ENCODE measurements around the gene MAGI1. TPM values are rescaled to one million over a fixed set of nuclear protein-coding genes. Genes with fewer than 3 reads are reported as not detected.
"Not testable (repeated sequence)": the region's sequence is repeated elsewhere in the genome, so short reads cannot be mapped to it uniquely, and the experiment has no call there.

Gene MAGI1
- total and polyA plus RNA-seq, 5 donors = 15.8 to 38.3 (median 32.8) TPM

DNA sequence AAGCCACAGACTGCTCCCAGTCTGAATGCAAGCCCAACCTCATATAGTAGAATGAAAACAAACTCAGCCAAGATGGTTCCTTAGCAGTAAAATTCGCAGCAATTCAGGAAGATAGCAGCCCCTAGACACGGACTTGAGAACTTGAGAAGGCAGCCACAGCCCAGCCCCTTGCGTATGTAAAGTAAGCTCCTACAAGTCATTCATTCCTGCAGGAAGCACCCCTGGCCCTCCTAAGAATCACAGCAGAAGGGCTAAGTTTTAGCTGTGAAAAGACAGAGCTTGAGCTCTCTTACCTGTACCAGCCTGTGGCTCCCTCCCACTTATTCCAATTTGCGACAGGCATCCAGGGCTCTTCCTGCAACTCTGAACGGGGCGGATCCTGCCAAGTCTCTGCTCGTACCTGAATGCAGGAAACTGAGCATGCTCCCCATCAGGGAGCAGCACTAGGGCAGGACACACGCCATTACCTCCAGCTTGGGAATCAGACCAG lies 136.4 kb downstream of the MAGI1 start:
- DNase-seq (no peak), ATAC-seq (no peak)
- Histone ChIP-seq H3K4me3 (ENCODE audit: low read length) (no peak overlapping the region), H3K27me3 (ENCODE audit: control insufficient read depth, insufficient read depth) (no peaks in the 10 kb centered on the region), H3K9me3 (ENCODE audit: control insufficient read depth, low read length) (no peaks in the 10 kb centered on the region), H3K27ac (ENCODE audit: low read length) (no peak overlapping the region), H3K4me1 (ENCODE audit: control insufficient read depth, insufficient read depth, low read length) (peaks cover 9% of the 10 kb centered on the region)
- intact Hi-C loops (cut with DNase I) = no loop called here
- 54% methylated on average over 8 of the region's 8 CpGs for WGBS

- Histone ChIP-seq H3K27ac (ENCODE audit: low read length) (no peak overlapping the region), H3K4me1 (ENCODE audit: control insufficient read depth, insufficient read depth, low read length) (peaks cover 9% of the 10 kb centered on the region), H3K4me3 (ENCODE audit: low read length) (no peak overlapping the region), H3K27me3 (ENCODE audit: control insufficient read depth, insufficient read depth) (no peaks in the 10 kb centered on the region), H3K9me3 (ENCODE audit: control insufficient read depth, low read length) (no peaks in the 10 kb centered on the region)
- no peak for ATAC-seq
- WGBS = 28% methylated on average over 7 of the region's 7 CpGs
- intact Hi-C loops (cut with DNase I) = no loop called here
- DNase-seq = no peak
Observed at GRCh38 chr3:65901226-65901625, 137.5 kb downstream of the MAGI1 start.

DNA sequence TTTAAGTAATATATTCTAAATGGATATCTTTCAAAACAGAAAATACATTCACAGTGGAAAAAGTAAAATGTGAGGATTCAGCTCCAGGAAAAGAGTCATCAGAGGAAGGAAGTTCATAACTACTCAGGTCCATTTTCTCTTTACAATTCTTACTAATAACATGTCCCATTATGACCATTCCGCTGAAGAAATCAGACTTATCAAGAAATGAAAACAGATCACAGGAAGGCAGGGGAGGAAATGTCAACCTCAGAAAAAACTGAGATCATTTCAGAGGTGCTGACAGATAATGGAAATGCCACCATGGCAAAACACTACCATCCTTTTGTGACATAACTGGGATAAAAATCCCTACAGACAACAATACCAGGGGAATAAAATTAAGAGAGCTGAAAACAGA lies 139.5 kb downstream of the MAGI1 start:
- intact Hi-C loops (cut with DNase I) = no loop called here
- ATAC-seq (no peak), DNase-seq (no peak)
- Histone ChIP-seq H3K9me3 (ENCODE audit: control insufficient read depth, low read length) (no peaks in the 10 kb centered on the region), H3K4me1 (ENCODE audit: control insufficient read depth, insufficient read depth, low read length) (peaks cover 9% of the 10 kb centered on the region), H3K27me3 (ENCODE audit: control insufficient read depth, insufficient read depth) (no peaks in the 10 kb centered on the region), H3K27ac (ENCODE audit: low read length) (no peak overlapping the region), H3K4me3 (ENCODE audit: low read length) (no peak overlapping the region)
- 49% methylated on average over 1 of the region's 1 CpG for WGBS

GRCh38 chr3:65897766-65898165 lies 141.0 kb downstream of the MAGI1 start:
- peaks cover 9% of the 10 kb centered on the region for H3K4me1 ChIP-seq (ENCODE audit: control insufficient read depth, insufficient read depth, low read length)

GRCh38 chr3:65896321-65896720 lies 142.4 kb downstream of the MAGI1 start:
- ATAC-seq = no peak
- no peak overlapping the region for H3K27ac ChIP-seq (ENCODE audit: low read length)
- H3K4me3 ChIP-seq (ENCODE audit: low read length) = no peak overlapping the region
- H3K4me1 ChIP-seq (ENCODE audit: control insufficient read depth, insufficient read depth, low read length) = peaks cover 4% of the 10 kb centered on the region
- 77% methylated on average over 6 of the region's 6 CpGs for WGBS
- no peak for DNase-seq
- H3K9me3 ChIP-seq (ENCODE audit: control insufficient read depth, low read length) = no peaks in the 10 kb centered on the region
- no peaks in the 10 kb centered on the region for H3K27me3 ChIP-seq (ENCODE audit: control insufficient read depth, insufficient read depth)
- intact Hi-C loops (cut with DNase I) = no loop called here

More at GRCh38 chr3:65897766-65898165, 141.0 kb downstream of the MAGI1 start:
- H3K27ac ChIP-seq (ENCODE audit: low read length) = no peak overlapping the region
- DNase-seq (no peak), ATAC-seq (no peak)
- intact Hi-C loops (cut with DNase I) = no loop called here
- H3K9me3 ChIP-seq (ENCODE audit: control insufficient read depth, low read length) = no peaks in the 10 kb centered on the region
- H3K4me3 ChIP-seq (ENCODE audit: low read length) = no peak overlapping the region
- H3K27me3 ChIP-seq (ENCODE audit: control insufficient read depth, insufficient read depth) = no peaks in the 10 kb centered on the region
- WGBS = 48% methylated on average over 3 of the region's 3 CpGs

DNA sequence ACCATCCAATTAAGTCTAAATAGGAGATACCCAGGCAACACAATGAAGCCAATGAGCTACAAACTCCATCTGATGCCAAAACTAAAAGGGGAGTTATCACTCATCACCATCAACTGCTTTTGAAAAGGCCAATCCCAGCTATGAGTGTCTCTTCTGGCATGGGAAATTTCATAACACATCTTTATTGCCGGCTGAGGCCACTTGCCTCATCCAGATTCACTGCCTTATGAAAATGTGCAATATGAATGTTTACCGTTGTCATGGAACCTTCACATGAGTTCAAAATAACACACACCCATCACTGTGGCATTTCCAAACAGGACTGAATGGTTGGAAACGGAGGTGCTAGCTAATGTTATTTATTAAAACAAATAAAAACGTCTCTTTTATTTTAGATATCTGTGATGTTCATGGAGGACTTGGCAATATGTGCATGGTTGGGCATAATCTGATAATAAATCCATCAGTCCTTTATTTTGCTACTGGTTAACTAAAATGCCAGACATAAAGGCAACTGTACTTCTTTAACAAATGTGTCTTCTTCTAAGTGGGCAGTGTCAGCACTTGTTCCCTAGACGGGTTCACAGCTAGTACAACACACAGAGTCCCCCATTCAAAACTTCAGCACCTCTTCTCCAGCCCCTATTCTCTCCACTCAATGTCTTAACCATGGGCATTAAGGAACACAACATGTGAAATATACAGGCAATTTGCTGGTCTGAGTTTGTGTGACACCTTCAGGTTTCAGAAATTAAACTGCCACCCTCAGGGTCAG lies 143.9 kb downstream of the MAGI1 start:
- 51% methylated on average over 5 of the region's 5 CpGs for WGBS
- intact Hi-C loops (cut with DNase I) = no loop called here
- DNase-seq (no peak), ATAC-seq (peak; percentile 68 to 81)
- H3K4me1 ChIP-seq (ENCODE audit: control insufficient read depth, insufficient read depth, low read length) = peaks cover 2% of the 10 kb centered on the region
- H3K27me3 ChIP-seq (ENCODE audit: control insufficient read depth, insufficient read depth) = no peaks in the 10 kb centered on the region
- H3K4me3 ChIP-seq (ENCODE audit: low read length) = no peak overlapping the region
- H3K27ac ChIP-seq (ENCODE audit: low read length) = no peak overlapping the region
- H3K9me3 ChIP-seq (ENCODE audit: control insufficient read depth, low read length) = no peaks in the 10 kb centered on the region

DNA sequence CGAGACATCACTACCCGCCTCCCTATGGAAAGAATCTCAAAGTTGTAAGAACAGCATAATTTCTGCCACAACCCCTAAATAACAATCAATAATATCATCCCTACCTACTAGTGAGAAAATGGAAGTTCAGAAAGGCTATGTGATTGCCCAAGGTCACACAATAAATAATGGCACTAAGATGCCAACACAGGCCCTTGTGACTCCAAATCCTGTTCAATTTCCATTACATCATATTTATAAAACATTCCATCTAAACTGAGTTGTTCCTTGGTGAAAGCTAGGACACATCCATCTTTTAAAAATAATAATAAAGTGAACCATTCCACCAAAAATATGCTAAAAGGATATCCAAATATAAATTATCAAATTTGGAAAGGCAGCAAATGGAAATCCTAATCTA lies 144.6 kb downstream of the MAGI1 start:
- DNase-seq (no peak), ATAC-seq (no peak)
- no peak overlapping the region for H3K4me3 ChIP-seq (ENCODE audit: low read length)
- H3K27ac ChIP-seq (ENCODE audit: low read length) = no peak overlapping the region
- no peaks in the 10 kb centered on the region for H3K27me3 ChIP-seq (ENCODE audit: control insufficient read depth, insufficient read depth)
- H3K4me1 ChIP-seq (ENCODE audit: control insufficient read depth, insufficient read depth, low read length) = peaks cover 2% of the 10 kb centered on the region
- H3K9me3 ChIP-seq (ENCODE audit: control insufficient read depth, low read length) = no peaks in the 10 kb centered on the region
- intact Hi-C loops (cut with DNase I) = no loop called here
- 99% methylated on average over 2 of the region's 2 CpGs for WGBS

- H3K9me3 ChIP-seq (ENCODE audit: control insufficient read depth, low read length) = no peaks in the 10 kb centered on the region
- no peak for ATAC-seq
- DNase-seq = no peak
- H3K27ac ChIP-seq (ENCODE audit: low read length) = no peak overlapping the region
- H3K27me3 ChIP-seq (ENCODE audit: control insufficient read depth, insufficient read depth) = no peaks in the 10 kb centered on the region
- H3K4me3 ChIP-seq (ENCODE audit: low read length) = no peak overlapping the region
- no peaks in the 10 kb centered on the region for H3K4me1 ChIP-seq (ENCODE audit: control insufficient read depth, insufficient read depth, low read length)
- intact Hi-C loops (cut with DNase I) = no loop called here
- WGBS = 74% methylated on average over 2 of the region's 2 CpGs
Observed at GRCh38 chr3:65893631-65894030, 145.1 kb downstream of the MAGI1 start.

DNA sequence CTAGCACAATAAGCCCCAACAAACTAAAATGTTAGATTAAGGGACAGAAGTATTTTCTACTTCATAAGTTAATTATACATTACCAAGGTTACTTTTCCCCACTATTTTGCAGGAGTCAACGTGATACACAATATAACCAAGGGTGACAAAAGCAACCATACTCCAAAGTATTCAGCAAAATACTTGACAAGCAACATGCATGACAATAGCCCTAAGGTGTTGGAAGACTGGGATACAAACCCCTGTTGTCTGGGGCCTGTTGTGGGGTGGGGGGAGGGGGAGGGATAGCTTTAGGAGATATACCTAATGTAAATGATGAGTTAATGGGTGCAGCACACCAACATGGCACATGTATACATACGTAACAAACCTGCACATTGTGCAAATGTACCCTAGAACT lies 147.2 kb downstream of the MAGI1 start:
- H3K9me3 ChIP-seq (ENCODE audit: control insufficient read depth, low read length); H3K4me3 ChIP-seq (ENCODE audit: low read length); DNase-seq; H3K27me3 ChIP-seq (ENCODE audit: control insufficient read depth, insufficient read depth); H3K27ac ChIP-seq (ENCODE audit: low read length); H3K4me1 ChIP-seq (ENCODE audit: control insufficient read depth, insufficient read depth, low read length); intact Hi-C loops (cut with DNase I); ATAC-seq: not testable (repeated sequence)
- WGBS = 96% methylated on average over 2 of the region's 2 CpGs

DNA sequence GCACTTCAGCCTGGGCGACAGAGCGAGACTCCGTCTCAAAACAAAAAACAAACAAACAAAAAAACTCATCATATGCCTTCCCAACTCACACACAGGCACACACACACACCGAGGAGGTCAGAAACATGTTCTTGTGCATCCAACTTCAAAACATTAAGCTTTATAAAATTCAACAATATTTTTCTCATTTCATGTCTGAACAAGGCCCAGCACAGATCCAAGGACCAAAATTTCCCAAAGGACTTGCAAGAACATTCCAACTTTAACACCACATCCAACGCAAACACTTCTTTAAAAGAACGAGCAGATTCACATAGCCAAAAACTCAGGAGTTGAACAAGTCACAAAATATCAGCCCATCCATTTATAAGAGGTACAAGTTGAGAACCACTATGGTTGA lies 148.4 kb downstream of the MAGI1 start:
- ATAC-seq = peak in 1 of 2 donors; percentile 15
- intact Hi-C loops (cut with DNase I) = no loop called here
- Histone ChIP-seq H3K27ac (ENCODE audit: low read length) (no peak overlapping the region), H3K9me3 (ENCODE audit: control insufficient read depth, low read length) (no peaks in the 10 kb centered on the region), H3K27me3 (ENCODE audit: control insufficient read depth, insufficient read depth) (no peaks in the 10 kb centered on the region), H3K4me3 (ENCODE audit: low read length) (no peak overlapping the region), H3K4me1 (ENCODE audit: control insufficient read depth, insufficient read depth, low read length) (no peaks in the 10 kb centered on the region)
- DNase-seq = no peak
- 79% methylated on average over 6 of the region's 6 CpGs for whole genome bisulfite sequencing

GRCh38 chr3:65889707-65890099 lies 149.0 kb downstream of the MAGI1 start:
- intact Hi-C loops (cut with DNase I) = no loop called here
- Histone ChIP-seq H3K4me3 (ENCODE audit: low read length) (no peak overlapping the region), H3K27ac (ENCODE audit: low read length) (no peak overlapping the region), H3K9me3 (ENCODE audit: control insufficient read depth, low read length) (no peaks in the 10 kb centered on the region), H3K4me1 (ENCODE audit: control insufficient read depth, insufficient read depth, low read length) (no peaks in the 10 kb centered on the region), H3K27me3 (ENCODE audit: control insufficient read depth, insufficient read depth) (no peaks in the 10 kb centered on the region)
- ATAC-seq = no peak
- over 99% methylated on average over 3 of the region's 3 CpGs for WGBS
- DNase-seq = no peak

All from right cardiac atrium (tissue), 5 donors.